ENCODE measurements around the gene NTF3. TPM values are rescaled to one million over a fixed set of nuclear protein-coding genes. Genes with fewer than 3 reads are reported as not detected.

NTF3 gene
- total and polyA plus RNA-seq, 2 donors (not counting 1 experiment from before 2014, with no cell fraction given) = not detected

GRCh38 chr12:5388581-5389535 is 43.0 kb upstream of the NTF3 start:
- DNase-seq (no peak), ATAC-seq (ENCODE audit: low read depth) (no peak)
- Histone ChIP-seq H3K9me3 (ENCODE audit: control extremely low read depth in 1 of 3, control insufficient read depth in 2 of 3, insufficient read depth in 1 of 3, low read length in 2 of 3) (no peaks in the 10 kb centered on the region), H4K20me1 (ENCODE audit: control insufficient read depth, insufficient read depth, low read length, poor library complexity, severe bottlenecking) (no peaks in the 10 kb centered on the region), H3K36me3 (replicated peaks in 1 of 2; ENCODE audit: control extremely low read depth in 1 of 2, control insufficient read depth in 1 of 2, extremely low read depth in 1 of 2, insufficient read depth in 2 of 2, low read length in 1 of 2) (no peaks in the 10 kb centered on the region), H3K4me2 (replicated peaks; ENCODE audit: low read depth, low read length, poor library complexity, severe bottlenecking) (no peak overlapping the region), H2AFZ (ENCODE audit: insufficient read depth, low read depth, low read length, poor library complexity, severe bottlenecking) (no peak overlapping the region), H3K4me3 (ENCODE audit: control extremely low read depth in 1 of 5, extremely low read depth in 1 of 5, insufficient read depth in 1 of 5, low read depth in 2 of 5, low read length in 4 of 5) (no peak overlapping the region), H3K27ac (ENCODE audit: low read length in 2 of 2) (no peak overlapping the region), H3K79me2 (ENCODE audit: control insufficient read depth, insufficient read depth, low read length) (no peaks in the 10 kb centered on the region), H3K9ac (ENCODE audit: low read length) (no peak overlapping the region), H3K4me1 (ENCODE audit: control insufficient read depth in 2 of 2, insufficient read depth in 2 of 2, low read length in 2 of 2) (no peaks in the 10 kb centered on the region), H3K27me3 (replicated peaks in 1 of 4; ENCODE audit: control extremely low read depth in 1 of 4, control insufficient read depth in 3 of 4, insufficient read depth in 4 of 4, low read length in 3 of 4) (peaks cover 0 to 3% (median 0%) of the 10 kb centered on the region in 4 experiments)
- 75% methylated on average over 1 of the region's 5 CpGs for WGBS (ENCODE audit: insufficient coverage)
- ChIA-PET POLR2A (no interaction called here), CTCF (no interaction called here)
- intact Hi-C loops (cut with micrococcal nuclease) = no loop called here
- H3K4me3 Mint-ChIP-seq = no peak overlapping the region
- peaks cover 7% of the 10 kb centered on the region for H3K27me3 Mint-ChIP-seq
- no peaks in the 10 kb centered on the region for H3K4me1 Mint-ChIP-seq
- H3K27ac Mint-ChIP-seq = no peak overlapping the region
- H3K9me3 Mint-ChIP-seq (ENCODE audit: insufficient read depth) = no peaks in the 10 kb centered on the region
- no peak for TF ChIP-seq EZH2 (IDR thresholded peaks at IDR 0.05; ENCODE audit: borderline replicate concordance, insufficient read depth, low read depth, low read length, poor library complexity, severe bottlenecking)
- no peak for TF ChIP-seq CTCF (IDR thresholded peaks at IDR 0.05)

GRCh38 chr12:5390174-5390799 is 41.6 kb upstream of the NTF3 start:
- DNase-seq (no peak), ATAC-seq (ENCODE audit: low read depth) (no peak)
- Histone ChIP-seq H3K4me1 (ENCODE audit: control insufficient read depth in 2 of 2, insufficient read depth in 2 of 2, low read length in 2 of 2) (no peaks in the 10 kb centered on the region), H3K36me3 (replicated peaks in 1 of 2; ENCODE audit: control extremely low read depth in 1 of 2, control insufficient read depth in 1 of 2, extremely low read depth in 1 of 2, insufficient read depth in 2 of 2, low read length in 1 of 2) (no peaks in the 10 kb centered on the region), H3K79me2 (ENCODE audit: control insufficient read depth, insufficient read depth, low read length) (no peaks in the 10 kb centered on the region), H3K4me3 (ENCODE audit: control extremely low read depth in 1 of 5, extremely low read depth in 1 of 5, insufficient read depth in 1 of 5, low read depth in 2 of 5, low read length in 4 of 5) (no peak overlapping the region), H3K4me2 (replicated peaks; ENCODE audit: low read depth, low read length, poor library complexity, severe bottlenecking) (no peak overlapping the region), H3K9ac (ENCODE audit: low read length) (no peak overlapping the region), H3K27ac (ENCODE audit: low read length in 2 of 2) (no peak overlapping the region), H3K27me3 (replicated peaks in 1 of 4; ENCODE audit: control extremely low read depth in 1 of 4, control insufficient read depth in 3 of 4, insufficient read depth in 4 of 4, low read length in 3 of 4) (peaks cover 0 to 3% (median 2%) of the 10 kb centered on the region in 4 experiments), H4K20me1 (ENCODE audit: control insufficient read depth, insufficient read depth, low read length, poor library complexity, severe bottlenecking) (no peaks in the 10 kb centered on the region), H3K9me3 (ENCODE audit: control extremely low read depth in 1 of 3, control insufficient read depth in 2 of 3, insufficient read depth in 1 of 3, low read length in 2 of 3) (no peaks in the 10 kb centered on the region), H2AFZ (ENCODE audit: insufficient read depth, low read depth, low read length, poor library complexity, severe bottlenecking) (no peak overlapping the region)
- H3K4me1 Mint-ChIP-seq = no peaks in the 10 kb centered on the region
- intact Hi-C loops (cut with micrococcal nuclease) = no loop called here
- peaks cover 12% of the 10 kb centered on the region for H3K27me3 Mint-ChIP-seq
- ChIA-PET POLR2A (no interaction called here), CTCF (no interaction called here)
- no peak overlapping the region for H3K27ac Mint-ChIP-seq
- no peak overlapping the region for H3K4me3 Mint-ChIP-seq
- TF ChIP-seq EZH2 (IDR thresholded peaks at IDR 0.05; ENCODE audit: borderline replicate concordance, insufficient read depth, low read depth, low read length, poor library complexity, severe bottlenecking) = no peak
- TF ChIP-seq CTCF (IDR thresholded peaks at IDR 0.05) = no peak
- no peaks in the 10 kb centered on the region for H3K9me3 Mint-ChIP-seq (ENCODE audit: insufficient read depth)
- WGBS (ENCODE audit: insufficient coverage) = 90% methylated on average over 4 of the region's 6 CpGs

All from B cell (primary cell).